NCI-H2107 treated with DMSO at 0.1 percent for 48 hours (cell line): ENCODE measurements around the gene STK24.
A peak's percentile ranks its signal among the peaks of the same experiment; 100 is the strongest.

ENCODE experiments used
- DNase-seq: peaks from one replicate; lab custom pipeline; 2025; ENCODE audit not compliant: unreplicated experiment; lab: John Stamatoyannopoulos, UW

The STK24 gene

GRCh38 chr13:98454389-98454881, 122.5 kb downstream of the STK24 start:
- DNase-seq, result peak; percentile 34

GRCh38 chr13:98452851-98453843, 123.8 kb downstream of the STK24 start:
- no peak for DNase-seq

- no peak for DNase-seq
Measured at GRCh38 chr13:98451676-98452470, 125.0 kb downstream of the STK24 start.

- DNase-seq, result no peak
Measured at GRCh38 chr13:98450539-98451111, 126.3 kb downstream of the STK24 start.

DNA sequence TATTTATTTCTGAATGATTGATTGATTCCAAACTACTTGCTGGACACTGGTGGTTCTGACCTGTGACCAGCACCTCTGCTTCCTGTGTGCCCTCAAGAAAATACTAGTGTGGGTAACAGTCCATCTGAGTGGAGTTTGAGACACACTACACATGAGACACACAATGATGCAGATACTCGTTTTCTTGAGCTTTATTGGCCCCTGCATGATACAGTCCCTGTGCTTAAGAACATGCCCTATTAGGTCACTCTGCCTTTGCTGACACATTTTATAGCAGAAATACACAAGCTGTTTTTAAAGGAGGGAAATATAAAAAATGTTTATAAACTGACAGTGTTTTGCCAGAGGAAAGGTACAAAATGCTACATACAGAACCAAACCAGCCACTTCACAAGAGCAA, 126.9 kb downstream of the STK24 start:
- no peak for DNase-seq

- DNase-seq, result no peak
Measured at GRCh38 chr13:98449273-98449672, 127.6 kb downstream of the STK24 start.

DNA sequence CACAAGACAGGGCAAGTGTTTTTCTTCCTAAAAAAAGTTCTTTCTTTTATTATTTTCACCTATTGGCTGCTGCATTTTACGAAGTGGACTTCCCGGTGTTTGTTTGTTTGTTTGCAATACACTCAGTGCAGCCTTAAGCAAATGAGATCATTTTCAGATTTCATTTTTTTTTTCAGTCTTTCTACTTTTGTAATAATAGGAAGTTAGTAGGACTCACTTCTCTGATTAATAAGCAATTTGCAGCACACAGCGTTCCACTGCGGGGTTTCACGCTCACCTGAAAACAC, 128.3 kb downstream of the STK24 start:
- no peak for DNase-seq

DNA sequence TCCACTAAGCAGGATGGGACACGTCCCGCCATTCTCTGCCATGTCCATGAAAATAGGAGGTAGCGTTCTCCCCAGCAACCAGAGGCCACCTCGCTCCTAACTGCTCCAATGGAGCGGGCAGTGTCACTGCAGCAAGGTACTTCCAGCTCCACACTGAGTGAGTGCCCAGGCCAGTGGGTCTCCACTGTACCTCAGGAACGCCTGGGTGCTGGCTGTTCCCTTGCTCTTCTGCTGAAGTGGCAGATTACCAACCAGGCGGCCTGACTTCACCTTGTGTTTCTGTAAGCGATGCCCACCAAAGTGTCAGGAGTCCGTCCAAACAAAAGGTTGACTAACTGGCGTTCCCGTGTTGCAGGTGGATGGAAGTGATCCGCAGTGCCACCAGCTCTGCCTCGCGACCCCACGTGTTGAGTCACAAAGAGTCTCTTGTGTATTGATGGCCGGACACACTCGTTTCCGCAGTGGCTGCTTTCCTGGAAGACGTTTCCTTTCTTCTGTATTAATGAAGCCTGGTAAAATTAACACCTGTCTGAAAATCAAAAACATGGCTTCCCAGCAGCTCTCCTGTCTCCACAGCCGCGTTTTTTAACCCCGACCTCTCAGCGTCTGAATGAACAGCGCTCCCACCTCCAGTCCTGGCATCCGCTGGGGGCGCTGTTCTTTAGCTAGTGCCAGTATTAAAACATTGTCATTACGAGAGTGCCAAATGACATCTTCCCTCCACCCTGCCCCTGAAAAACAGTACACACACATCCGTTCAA, 128.8 kb downstream of the STK24 start:
- no peak for DNase-seq

- no peak for DNase-seq
Measured at GRCh38 chr13:98447130-98447529, 129.8 kb downstream of the STK24 start.

- no peak for DNase-seq
Measured at GRCh38 chr13:98446234-98446621, 130.7 kb downstream of the STK24 start.

- DNase-seq, result no peak
Measured at GRCh38 chr13:98445340-98446233, 131.3 kb downstream of the STK24 start.

DNA sequence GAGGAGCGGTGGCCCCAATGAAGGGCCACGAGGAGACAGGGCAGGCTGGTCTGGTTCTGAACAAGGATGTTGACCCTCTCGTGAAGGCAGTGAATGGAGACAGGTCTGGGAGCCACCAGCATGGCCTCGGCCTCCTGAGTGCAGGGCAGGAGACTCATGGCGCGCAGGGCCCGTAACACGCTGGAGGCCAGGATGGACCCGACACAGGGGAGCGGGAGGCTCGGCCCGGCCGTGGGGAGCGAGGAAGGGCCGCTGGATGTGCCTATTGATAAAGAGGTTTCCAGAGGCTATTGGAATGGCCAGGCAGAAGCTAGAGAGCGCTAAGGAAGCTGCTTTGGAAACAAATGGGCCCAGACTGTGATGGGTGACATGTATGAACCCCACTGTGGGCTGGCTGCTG, 132.5 kb downstream of the STK24 start:
- DNase-seq, result no peak

- DNase-seq, result no peak
Measured at GRCh38 chr13:98443800-98444325, 133.0 kb downstream of the STK24 start.

DNA sequence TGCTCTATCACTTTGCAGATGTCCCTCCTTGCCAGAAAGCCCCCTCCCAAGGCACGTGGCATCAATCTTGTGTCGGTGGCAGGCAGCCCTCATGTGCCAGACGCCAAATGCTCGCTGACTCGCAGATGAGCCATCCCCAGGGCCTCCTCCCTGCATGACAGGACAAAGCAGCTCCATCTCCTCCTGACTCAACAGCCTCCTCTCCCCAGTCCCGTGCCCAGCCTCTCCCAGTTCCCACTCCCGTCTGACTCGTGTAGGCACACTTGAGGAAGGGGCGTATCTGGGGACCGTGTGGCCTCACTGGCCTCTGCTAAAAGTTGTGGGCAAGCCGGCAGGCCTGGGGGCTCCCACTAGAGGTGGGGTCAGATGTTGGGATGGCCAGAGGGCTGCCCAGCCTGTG, 133.6 kb downstream of the STK24 start:
- no peak for DNase-seq

DNA sequence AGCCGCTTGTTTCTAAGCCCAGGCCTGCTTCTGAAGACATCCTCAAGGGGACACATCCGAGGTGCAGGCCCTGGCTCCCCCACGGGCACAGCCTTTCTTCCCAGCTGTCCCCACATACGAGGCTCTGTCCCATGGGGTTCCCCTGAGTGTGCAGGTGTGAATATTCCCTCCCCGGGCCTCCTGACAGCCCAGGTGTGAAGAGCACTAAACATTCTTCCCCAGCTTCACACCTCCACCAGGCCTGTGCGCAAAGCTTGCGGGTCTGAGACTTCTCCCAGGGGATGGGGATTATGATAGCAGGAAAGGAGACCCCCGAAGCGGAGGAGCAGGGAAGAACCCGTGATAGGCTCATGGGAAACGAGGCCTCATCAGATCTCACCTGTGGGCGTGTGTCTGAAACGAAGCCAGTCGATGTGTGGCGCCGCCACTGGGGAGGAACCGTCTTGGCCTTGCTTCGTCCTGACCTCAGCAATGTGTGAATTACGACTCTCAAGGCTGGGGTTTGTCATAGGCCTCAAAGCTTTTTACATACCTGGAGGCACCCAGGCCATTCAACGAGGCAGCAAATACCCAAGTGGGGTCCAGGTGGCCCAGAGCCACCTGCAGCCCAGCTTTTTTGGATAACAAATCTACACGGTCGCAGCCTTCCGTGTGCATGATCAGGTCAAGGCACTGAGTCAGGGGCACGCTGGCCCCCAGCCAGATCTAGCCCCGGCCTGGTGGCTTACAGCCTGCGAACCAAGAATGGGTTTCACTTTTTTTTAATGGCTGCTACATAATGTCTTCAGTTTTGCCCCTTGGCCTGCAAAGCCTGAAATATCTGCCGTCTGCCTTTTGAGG, 134.3 kb downstream of the STK24 start:
- DNase-seq, result no peak

DNA sequence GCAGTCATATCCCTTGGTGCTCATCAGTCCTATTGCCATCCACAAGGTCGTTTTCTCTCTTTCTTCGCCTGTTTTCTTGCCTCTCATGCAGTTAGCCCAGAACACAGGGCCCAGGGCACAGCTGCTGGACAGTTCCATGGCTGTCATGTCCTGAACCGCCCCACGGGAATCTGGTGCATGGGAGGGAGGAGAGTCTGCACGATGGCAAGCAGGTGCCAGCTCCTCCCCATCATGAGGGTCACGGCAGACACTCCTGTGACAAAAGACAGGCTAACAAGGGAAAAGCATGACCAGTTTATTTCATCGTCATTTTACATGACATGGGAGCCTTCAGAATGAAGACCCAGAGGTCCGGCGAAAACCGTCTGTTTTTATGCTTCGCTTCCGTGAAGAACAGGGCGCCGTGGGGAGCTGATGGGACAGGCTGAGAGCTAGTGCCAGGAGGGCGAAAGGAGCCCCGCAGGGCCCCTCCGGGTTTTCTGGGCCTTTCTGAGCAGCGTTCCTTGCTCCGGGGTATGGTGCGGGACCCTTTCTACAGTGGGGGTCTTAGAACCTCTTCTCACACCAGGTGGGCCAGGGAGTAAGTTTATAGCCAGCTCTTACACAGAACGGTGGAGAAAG, 135.7 kb downstream of the STK24 start:
- no peak for DNase-seq

DNA sequence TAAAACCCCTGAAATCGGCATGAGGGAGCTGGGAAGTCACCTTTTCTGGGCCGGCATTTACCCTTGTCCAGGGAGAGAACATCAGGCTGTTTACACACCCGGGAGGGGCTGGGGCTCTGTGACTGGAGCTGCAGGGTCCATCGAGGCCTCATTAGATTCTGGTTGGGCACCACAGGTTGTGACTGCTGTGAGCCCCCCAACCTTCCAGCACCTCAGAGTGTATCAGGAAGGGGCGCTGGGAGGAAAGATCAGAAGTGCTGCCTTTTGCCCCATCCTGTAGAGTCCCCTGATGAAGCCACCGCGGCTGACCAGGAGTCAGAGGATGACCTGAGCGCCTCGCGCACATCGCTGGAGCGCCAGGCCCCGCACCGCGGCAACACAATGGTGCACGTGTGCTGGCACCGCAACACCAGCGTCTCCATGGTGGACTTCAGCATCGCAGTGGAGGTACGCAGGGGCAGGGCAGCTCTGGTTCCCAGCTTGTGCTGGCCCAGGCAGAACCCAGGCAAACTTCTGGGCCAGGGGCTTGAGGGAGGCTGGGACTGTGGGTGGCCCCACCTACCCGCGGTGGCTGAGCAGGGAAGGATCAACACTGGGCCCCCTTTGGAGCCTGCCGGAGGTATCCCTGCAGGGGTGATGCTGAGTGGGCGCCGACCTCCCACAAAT, 136.4 kb downstream of the STK24 start:
- DNase-seq, result no peak

DNA sequence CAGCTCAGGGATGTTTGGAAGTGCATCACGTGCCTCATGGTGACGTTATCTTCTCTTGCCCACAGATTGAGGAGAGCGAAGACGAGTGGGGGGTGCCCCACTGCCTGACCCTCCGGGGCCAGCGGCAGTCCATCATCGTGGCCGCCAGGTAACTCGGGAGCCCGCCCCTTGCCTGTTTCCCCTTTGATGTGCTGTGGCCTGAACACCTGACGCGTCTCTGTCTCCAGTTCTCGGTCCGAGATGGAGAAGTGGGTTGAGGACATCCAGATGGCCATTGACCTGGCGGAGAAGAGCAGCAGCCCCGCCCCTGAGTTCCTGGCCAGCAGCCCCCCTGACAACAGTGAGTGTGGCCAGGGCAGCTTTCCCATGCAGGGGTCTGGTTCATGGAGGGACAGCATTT, 137.0 kb downstream of the STK24 start:
- DNase-seq, result no peak
